Neural progenitor cell (in vitro differentiated cells): ENCODE data around the gene PPIP5K1. TPM values are rescaled to one million over a fixed set of nuclear protein-coding genes. Genes with fewer than 3 reads are reported as not detected.
"Not testable (repeated sequence)": the region's sequence is repeated elsewhere in the genome, so short reads cannot be mapped to it uniquely, and the experiment has no call there.

Experiments used
- DNase-seq: peaks from one replicate; pipeline ENCODE4 v3.0.0-alpha.2; 2016; ENCODE audit warnings: low spot score
- H2AFZ ChIP-seq: fragments of 200-600 bp; sonication (generic); replicated peaks from 2 replicates; pipeline ENCODE4 v1.6.1; 2016; ENCODE audit warnings: antibody characterized with exemption
- H3F3A ChIP-seq: fragments of 200-600 bp; sonication (generic); 2 replicates; pipeline ENCODE4 v1.6.1; 2016; ENCODE audit warnings: antibody characterized with exemption, low read depth
- H3K27ac ChIP-seq: fragments of 200-600 bp; sonication (generic); 2 replicates; pipeline ENCODE4 v1.5.1; 2016; ENCODE audit warnings: mild to moderate bottlenecking
- H3K27me3 ChIP-seq: fragments of 200-600 bp; sonication (generic); 2 replicates; pipeline ENCODE4 v1.6.1; 2016; ENCODE audit warnings: mild to moderate bottlenecking, moderate library complexity
- H3K36me3 ChIP-seq: fragments of 200-600 bp; sonication (generic); 2 replicates; pipeline ENCODE4 v1.5.1; 2016
- H3K4me1 ChIP-seq: fragments of 200-600 bp; sonication (generic); 2 replicates; pipeline ENCODE4 v1.6.1; 2016; ENCODE audit warnings: mixed run types
- H3K4me2 ChIP-seq: fragments of 200-600 bp; sonication (generic); 2 replicates; pipeline ENCODE4 v1.6.1; 2016
- H3K4me3 ChIP-seq: fragments of 200-600 bp; sonication (generic); 2 replicates; pipeline ENCODE4 v1.5.1; 2016
- H3K79me2 ChIP-seq: fragments of 200-600 bp; sonication (generic); 2 replicates; pipeline ENCODE4 v1.6.1; 2016; ENCODE audit warnings: low read depth
- H3K9ac ChIP-seq: fragments of 200-600 bp; sonication (generic); 2 replicates; pipeline ENCODE4 v1.6.1; 2016
- H3K9me3 ChIP-seq: fragments of 200-600 bp; sonication (generic); 2 replicates; pipeline ENCODE4 v1.5.1; 2016; ENCODE audit warnings: low read depth
- H4K20me1 ChIP-seq: fragments of 200-600 bp; sonication (generic); 2 replicates; pipeline ENCODE4 v1.6.1; 2016; ENCODE audit warnings: low read depth
- H3K27ac Mint-ChIP-seq: 3 replicates; pipeline ENCODE4 v1.8.0; 2021; ENCODE audit warnings: mixed read lengths
- H3K27me3 Mint-ChIP-seq: 2 replicates; pipeline ENCODE4 v1.8.0; 2022; ENCODE audit warnings: low read depth, mild to moderate bottlenecking, inconsistent platforms, moderate library complexity, mixed read lengths; ENCODE audit not compliant: insufficient read depth
- H3K36me3 Mint-ChIP-seq: 3 replicates; pipeline ENCODE4 v1.8.0; 2021; ENCODE audit warnings: mixed read lengths
- H3K4me1 Mint-ChIP-seq: 3 replicates; pipeline ENCODE4 v1.8.0; 2021; ENCODE audit warnings: mixed read lengths
- H3K4me3 Mint-ChIP-seq: 3 replicates; pipeline ENCODE4 v1.8.0; 2021; ENCODE audit warnings: mild to moderate bottlenecking, moderate library complexity, mixed read lengths
- H3K9me3 Mint-ChIP-seq: 3 replicates; pipeline ENCODE4 v1.8.0; 2020; ENCODE audit warnings: mixed read lengths
- EZH2 ChIP-seq: fragments of 200-600 bp; sonication (generic); IDR thresholded peaks from 2 replicates; pipeline ENCODE4 v1.6.1; 2017; ENCODE audit warnings: antibody characterized with exemption, mild to moderate bottlenecking, moderate library complexity
- EZH2phosphoT487 ChIP-seq: fragments of 200-600 bp; sonication (generic); IDR thresholded peaks from 2 replicates; pipeline ENCODE4 v1.6.1; 2017; ENCODE audit warnings: antibody characterized with exemption
- total RNA-seq: library from RNA; depleted of rRNA; stranded (reverse); fragments of >200 nt; gene quantifications from 2 replicates; pipeline ENCODE4 v1.2.3, GENCODE V29; 2015; ENCODE audit warnings: low replicate concordance
- TF ChIP-seq, protein P1 (sequence below): fragments of 200-600 bp; sonication (generic); IDR thresholded peaks from 2 replicates; pipeline ENCODE4 v1.5.1; 2017; ENCODE audit warnings: antibody characterized with exemption, mild to moderate bottlenecking

The PPIP5K1 gene
- total RNA-seq, 1 donor from 2014 or later = 17.0 TPM

GRCh38 chr15:43541785-43542184 lies 48.2 kb downstream of the PPIP5K1 start:
- Mint-ChIP-seq H3K4me1 (peaks cover 4% of the 10 kb centered on the region), H3K27ac (no peak overlapping the region), H3K36me3 (peaks cover 11% of the 10 kb centered on the region), H3K27me3 (peaks cover 2% of the 10 kb centered on the region), H3K9me3 (peaks cover 8% of the 10 kb centered on the region), H3K4me3 (no peak overlapping the region)
- Histone ChIP-seq H3K4me1 (no peaks in the 10 kb centered on the region), H3F3A (no peaks in the 10 kb centered on the region), H3K27ac (no peak overlapping the region), H3K36me3 (no peaks in the 10 kb centered on the region), H2AFZ (no peak overlapping the region), H4K20me1 (no peaks in the 10 kb centered on the region), H3K4me2 (no peak overlapping the region), H3K79me2 (no peaks in the 10 kb centered on the region), H3K4me3 (no peak overlapping the region), H3K9me3 (no peaks in the 10 kb centered on the region), H3K9ac (no peak overlapping the region), H3K27me3 (no peaks in the 10 kb centered on the region)
- TF ChIP-seq, protein P1, sequence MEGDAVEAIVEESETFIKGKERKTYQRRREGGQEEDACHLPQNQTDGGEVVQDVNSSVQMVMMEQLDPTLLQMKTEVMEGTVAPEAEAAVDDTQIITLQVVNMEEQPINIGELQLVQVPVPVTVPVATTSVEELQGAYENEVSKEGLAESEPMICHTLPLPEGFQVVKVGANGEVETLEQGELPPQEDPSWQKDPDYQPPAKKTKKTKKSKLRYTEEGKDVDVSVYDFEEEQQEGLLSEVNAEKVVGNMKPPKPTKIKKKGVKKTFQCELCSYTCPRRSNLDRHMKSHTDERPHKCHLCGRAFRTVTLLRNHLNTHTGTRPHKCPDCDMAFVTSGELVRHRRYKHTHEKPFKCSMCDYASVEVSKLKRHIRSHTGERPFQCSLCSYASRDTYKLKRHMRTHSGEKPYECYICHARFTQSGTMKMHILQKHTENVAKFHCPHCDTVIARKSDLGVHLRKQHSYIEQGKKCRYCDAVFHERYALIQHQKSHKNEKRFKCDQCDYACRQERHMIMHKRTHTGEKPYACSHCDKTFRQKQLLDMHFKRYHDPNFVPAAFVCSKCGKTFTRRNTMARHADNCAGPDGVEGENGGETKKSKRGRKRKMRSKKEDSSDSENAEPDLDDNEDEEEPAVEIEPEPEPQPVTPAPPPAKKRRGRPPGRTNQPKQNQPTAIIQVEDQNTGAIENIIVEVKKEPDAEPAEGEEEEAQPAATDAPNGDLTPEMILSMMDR = no peak
- TF ChIP-seq EZH2phosphoT487 (no peak), EZH2 (no peak)
- no peak for DNase-seq

GRCh38 chr15:43538091-43538490 lies 51.9 kb downstream of the PPIP5K1 start:
- Mint-ChIP-seq H3K27me3 (peaks cover 2% of the 10 kb centered on the region), H3K36me3 (peaks cover 9% of the 10 kb centered on the region), H3K4me1 (peaks cover 4% of the 10 kb centered on the region), H3K4me3 (no peak overlapping the region), H3K9me3 (peaks cover 3% of the 10 kb centered on the region), H3K27ac (no peak overlapping the region)
- Histone ChIP-seq H3K9ac (no peak overlapping the region), H2AFZ (no peak overlapping the region), H3K27me3 (no peaks in the 10 kb centered on the region), H3K4me2 (no peak overlapping the region), H3F3A (no peaks in the 10 kb centered on the region), H4K20me1 (no peaks in the 10 kb centered on the region), H3K4me1 (no peaks in the 10 kb centered on the region), H3K36me3 (no peaks in the 10 kb centered on the region), H3K79me2 (no peaks in the 10 kb centered on the region), H3K27ac (no peak overlapping the region), H3K4me3 (no peak overlapping the region), H3K9me3 (no peaks in the 10 kb centered on the region)
- TF ChIP-seq, protein P1 = no peak
- TF ChIP-seq EZH2phosphoT487 = no peak
- TF ChIP-seq EZH2 = no peak
- DNase-seq = no peak

DNA sequence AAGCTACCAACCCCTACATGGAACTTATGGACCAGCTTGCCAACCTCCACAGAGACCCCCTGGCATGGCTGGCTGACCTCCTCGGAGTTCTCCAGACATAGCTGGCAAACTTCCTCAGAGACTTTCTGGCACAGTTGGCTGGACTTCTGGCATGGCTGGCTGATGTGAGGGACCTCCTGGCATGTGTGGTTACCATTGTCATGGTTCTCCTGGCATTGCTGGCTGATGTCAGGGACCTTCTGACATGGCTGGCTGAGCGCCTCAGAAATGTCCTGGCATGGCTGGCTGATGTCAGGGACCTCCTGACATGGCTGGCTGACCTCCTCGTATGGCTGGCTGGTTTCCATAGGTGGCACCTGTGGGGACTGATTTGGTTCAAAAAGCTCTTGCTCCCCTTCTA lies 55.1 kb downstream of the PPIP5K1 start:
- TF ChIP-seq EZH2phosphoT487 = no peak
- TF ChIP-seq, protein P1 = no peak
- TF ChIP-seq EZH2 = no peak
- H3K79me2 ChIP-seq = no peaks in the 10 kb centered on the region

DNA sequence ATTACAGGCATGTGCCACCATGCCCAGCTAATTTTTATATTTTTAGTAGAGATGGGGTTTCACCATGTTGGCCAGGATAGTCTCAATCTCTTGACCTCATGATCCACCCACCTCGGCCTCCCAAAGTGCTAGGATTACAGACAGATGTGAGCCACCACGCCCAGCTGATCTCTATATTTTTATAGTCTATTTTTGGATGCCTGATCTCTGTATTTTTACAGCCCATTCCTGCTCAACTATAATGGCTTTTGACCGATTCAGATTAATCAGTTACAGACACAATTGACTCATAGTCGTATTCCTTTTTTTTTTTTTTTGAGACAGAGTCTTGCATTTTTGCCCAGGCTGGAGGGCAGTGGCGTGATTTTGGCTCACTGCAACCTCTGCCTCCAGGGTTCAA lies 57.2 kb downstream of the PPIP5K1 start:
- Histone ChIP-seq H3K4me1 (peaks cover 20% of the 10 kb centered on the region), H3F3A (peaks cover 19% of the 10 kb centered on the region)
- not testable (repeated sequence) for H3K9me3 ChIP-seq, H3K4me3 ChIP-seq, H3K27ac ChIP-seq, H2AFZ ChIP-seq, H3K9me3 Mint-ChIP-seq, H4K20me1 ChIP-seq, H3K36me3 Mint-ChIP-seq, H3K4me3 Mint-ChIP-seq, H3K36me3 ChIP-seq, H3K27me3 ChIP-seq, H3K27ac Mint-ChIP-seq, H3K27me3 Mint-ChIP-seq, H3K4me2 ChIP-seq, DNase-seq, H3K79me2 ChIP-seq, H3K9ac ChIP-seq
- H3K4me1 Mint-ChIP-seq = peaks cover 17% of the 10 kb centered on the region

More for the DNA sequence above, 55.1 kb downstream of the PPIP5K1 start:
- Mint-ChIP-seq H3K4me1 (peaks cover 19% of the 10 kb centered on the region), H3K9me3 (no peaks in the 10 kb centered on the region), H3K4me3 (no peak overlapping the region), H3K36me3 (peaks cover 9% of the 10 kb centered on the region), H3K27me3 (peaks cover 3% of the 10 kb centered on the region), H3K27ac (no peak overlapping the region)
- H3K4me1 ChIP-seq = peaks cover 19% of the 10 kb centered on the region
- no peak overlapping the region for H3K9ac ChIP-seq
- no peak overlapping the region for H3K27ac ChIP-seq
- no peak overlapping the region for H2AFZ ChIP-seq
- H3K9me3 ChIP-seq = no peaks in the 10 kb centered on the region
- no peak overlapping the region for H3K4me3 ChIP-seq
- peaks cover 18% of the 10 kb centered on the region for H3F3A ChIP-seq
- no peaks in the 10 kb centered on the region for H4K20me1 ChIP-seq
- no peaks in the 10 kb centered on the region for H3K27me3 ChIP-seq
- H3K4me2 ChIP-seq = no peak overlapping the region
- no peaks in the 10 kb centered on the region for H3K36me3 ChIP-seq
- DNase-seq = no peak
